Calu3 (cell line): Measurements from ENCODE around the gene OR13A1. TPM values are rescaled to one million over a fixed set of nuclear protein-coding genes. Genes with fewer than 3 reads are reported as not detected.

ENCODE experiments used
- BruUV-seq: library from RNA; stranded (reverse); fragments of 400-500 nt; replicated peaks from 2 replicates; lab custom pipeline; 2021; lab: Mats Ljungman, UMichigan
- CTCF ChIA-PET: fragments of 300-600 bp; sonication (Branson Sonifier 250); formaldehyde crosslinking; loops from one replicate; lab custom pipeline; 2022; ENCODE audit warnings: antibody characterized with exemption; lab: Charles Lee
- DNase-seq: peaks from one replicate; pipeline ENCODE4 v3.0.0; 2022
- H3K27ac Mint-ChIP-seq: one replicate; pipeline ENCODE4 v1.8.0; 2022; ENCODE audit warnings: mixed read lengths; ENCODE audit not compliant: unreplicated experiment
- H3K27me3 Mint-ChIP-seq: one replicate; pipeline ENCODE4 v1.8.0; 2022; ENCODE audit warnings: mixed read lengths; ENCODE audit not compliant: unreplicated experiment
- H3K36me3 Mint-ChIP-seq: one replicate; pipeline ENCODE4 v1.8.0; 2022; ENCODE audit warnings: mild to moderate bottlenecking, moderate library complexity, mixed read lengths; ENCODE audit not compliant: insufficient read depth, unreplicated experiment
- H3K4me1 Mint-ChIP-seq: one replicate; pipeline ENCODE4 v1.8.0; 2022; ENCODE audit warnings: mild to moderate bottlenecking, low read depth, mixed read lengths; ENCODE audit not compliant: unreplicated experiment
- H3K4me3 Mint-ChIP-seq: one replicate; pipeline ENCODE4 v1.8.0; 2022; ENCODE audit warnings: mild to moderate bottlenecking, low read depth, moderate library complexity, mixed read lengths; ENCODE audit not compliant: unreplicated experiment
- H3K9me3 Mint-ChIP-seq: one replicate; pipeline ENCODE4 v1.8.0; 2022; ENCODE audit warnings: low read depth, mixed read lengths; ENCODE audit not compliant: unreplicated experiment
- CTCF ChIP-seq: fragments of 200-600 bp; IDR thresholded peaks from one replicate; pipeline ENCODE4 v1.8.0; 2022; ENCODE audit warnings: antibody characterized with exemption; ENCODE audit not compliant: unreplicated experiment
- intact Hi-C: fragments of 100-400 bp; cut with micrococcal nuclease; formaldehyde crosslinking; loops from one replicate; pipeline ENCODE4 v1.10.0; 2022; ENCODE audit not compliant: unreplicated experiment
- total RNA-seq: library from RNA; stranded (reverse); gene quantifications from 2 replicates; pipeline ENCODE4 v1.2.3, GENCODE V29; 2022

Gene OR13A1
- total RNA-seq, 1 experiment from 2014 or later: not detected

- Mint-ChIP-seq H3K27ac (no peak overlapping the region), H3K27me3 (no peaks in the 10 kb centered on the region), H3K9me3 (peaks cover 5% of the 10 kb centered on the region), H3K4me3 (no peak overlapping the region), H3K36me3 (no peaks in the 10 kb centered on the region), H3K4me1 (no peaks in the 10 kb centered on the region)
- no peak for TF ChIP-seq CTCF
- CTCF ChIA-PET: no interaction called here
- intact Hi-C loops: no loop called here
- no TSS peak for BruUV-seq
- DNase-seq: no peak
Measured at GRCh38 chr10:45325116-45325515, 9.7 kb upstream of the OR13A1 start.

- no TSS peak for BruUV-seq
- CTCF ChIA-PET: no interaction called here
- TF ChIP-seq CTCF: no peak
- no peak for DNase-seq
- Mint-ChIP-seq H3K9me3 (peaks cover 5% of the 10 kb centered on the region), H3K36me3 (no peaks in the 10 kb centered on the region), H3K4me3 (no peak overlapping the region), H3K4me1 (no peaks in the 10 kb centered on the region), H3K27ac (no peak overlapping the region), H3K27me3 (no peaks in the 10 kb centered on the region)
- intact Hi-C loops: no loop called here
Measured at GRCh38 chr10:45319702-45320101, 4.3 kb upstream of the OR13A1 start.

- no peak overlapping the region for H3K4me3 Mint-ChIP-seq
- no peaks in the 10 kb centered on the region for H3K9me3 Mint-ChIP-seq
- intact Hi-C loops: no loop called here
- H3K27ac Mint-ChIP-seq: no peak overlapping the region
- H3K36me3 Mint-ChIP-seq: no peaks in the 10 kb centered on the region
- no TSS peak for BruUV-seq
- H3K4me1 Mint-ChIP-seq: no peaks in the 10 kb centered on the region
- TF ChIP-seq CTCF: no peak
- CTCF ChIA-PET: no interaction called here
- no peak for DNase-seq
- H3K27me3 Mint-ChIP-seq: no peaks in the 10 kb centered on the region
Measured at GRCh38 chr10:45313264-45313873, 2.0 kb downstream of the OR13A1 start.

- intact Hi-C loops: loop anchor here (10.0 kb wide), 1 partner anchor 146 kb away; no protein-coding TSS in a partner anchor
- no peaks in the 10 kb centered on the region for H3K36me3 Mint-ChIP-seq
- no peaks in the 10 kb centered on the region for H3K4me1 Mint-ChIP-seq
- BruUV-seq: no TSS peak
- H3K27ac Mint-ChIP-seq: no peak overlapping the region
- peaks cover 19% of the 10 kb centered on the region for H3K27me3 Mint-ChIP-seq
- H3K9me3 Mint-ChIP-seq: no peaks in the 10 kb centered on the region
- no peak for DNase-seq
- H3K4me3 Mint-ChIP-seq: no peak overlapping the region
- CTCF ChIA-PET: no interaction called here
- no peak for TF ChIP-seq CTCF
Measured at GRCh38 chr10:45308707-45309106, 6.7 kb downstream of the OR13A1 start.
